Keratinocyte (primary cell): ENCODE measurements around the gene S100P. TPM values are rescaled to one million over a fixed set of nuclear protein-coding genes. Genes with fewer than 3 reads are reported as not detected.

Experiments used
- DNase-seq: peaks from one replicate; pipeline ENCODE4 v3.0.0-alpha.2; 2011; ENCODE audit warnings: low read depth, missing footprints, low spot score
- FAIRE-seq: peaks from 2 replicates; lab custom pipeline; 2011; peaks lifted over from hg19 to GRCh38; lab: Jason Lieb, UNC
- H2AFZ ChIP-seq: 2 replicates; pipeline ENCODE4 v1.6.0; 2012; ENCODE audit warnings: low read length, control low read depth, inconsistent platforms; ENCODE audit not compliant: control insufficient read depth
- H3K27ac ChIP-seq: 2 replicates; pipeline ENCODE4 v1.5.1; 2011; ENCODE audit warnings: low read length; ENCODE audit not compliant: control insufficient read depth, insufficient read depth
- H3K27me3 ChIP-seq: 3 replicates; pipeline ENCODE4 v1.6.0; 2011; ENCODE audit warnings: low read length; ENCODE audit not compliant: control insufficient read depth, insufficient read depth; ENCODE audit errors: extremely low read depth
- H3K36me3 ChIP-seq, 2 experiments: 2 replicates in 1 of 2; 3 replicates in 1 of 2; pipeline ENCODE4 v1.5.1; 2011; ENCODE audit warnings: low read length in 2 of 2, mild to moderate bottlenecking in 1 of 2; ENCODE audit not compliant: control insufficient read depth in 2 of 2, insufficient read depth in 2 of 2; ENCODE audit errors: extremely low read depth in 1 of 2
- H3K4me1 ChIP-seq: 3 replicates; pipeline ENCODE4 v1.5.1; 2011; ENCODE audit warnings: low read length; ENCODE audit not compliant: control insufficient read depth, insufficient read depth; ENCODE audit errors: extremely low read depth
- H3K4me2 ChIP-seq: 3 replicates; pipeline ENCODE4 v1.6.0; 2011; ENCODE audit warnings: low read depth, low read length; ENCODE audit not compliant: control insufficient read depth, insufficient read depth; ENCODE audit errors: extremely low read depth
- H3K4me3 ChIP-seq, 3 experiments: fragments of 200-600 bp in 1 of 3; sonication (generic) in 1 of 3; 2 replicates in 2 of 3; 3 replicates in 1 of 3; pipeline ENCODE4 v1.5.1; 2011 to 2016; ENCODE audit warnings: low read length in 3 of 3, mild to moderate bottlenecking in 3 of 3, control low read depth in 2 of 3, inconsistent platforms in 1 of 3, low read depth in 1 of 3, mixed read lengths in 1 of 3, mixed run types in 1 of 3, moderate library complexity in 1 of 3; ENCODE audit not compliant: control insufficient read depth in 2 of 3, insufficient read depth in 2 of 3; ENCODE audit errors: extremely low read depth in 1 of 3
- H3K79me2 ChIP-seq: 2 replicates; pipeline ENCODE4 v1.6.0; 2012; ENCODE audit warnings: low read length; ENCODE audit not compliant: control insufficient read depth, insufficient read depth
- H3K9ac ChIP-seq: 3 replicates; pipeline ENCODE4 v1.6.0; 2011; ENCODE audit warnings: low read length; ENCODE audit not compliant: control insufficient read depth, insufficient read depth; ENCODE audit errors: extremely low read depth
- H3K9me1 ChIP-seq: 3 replicates; pipeline ENCODE4 v1.6.0; 2011; ENCODE audit warnings: low read length; ENCODE audit not compliant: control insufficient read depth, insufficient read depth; ENCODE audit errors: extremely low read depth
- H3K9me3 ChIP-seq: 2 replicates; pipeline ENCODE4 v1.5.1; 2012; ENCODE audit warnings: low read depth, low read length; ENCODE audit not compliant: control insufficient read depth
- H4K20me1 ChIP-seq: 3 replicates; pipeline ENCODE4 v1.6.0; 2011; ENCODE audit warnings: low read length; ENCODE audit not compliant: control insufficient read depth, insufficient read depth; ENCODE audit errors: extremely low read depth
- EZH2 ChIP-seq: IDR thresholded peaks from one replicate; pipeline ENCODE4 v1.6.1; 2012; ENCODE audit warnings: inconsistent platforms, mild to moderate bottlenecking, low read length, moderate library complexity
- dilution Hi-C: fragments of 300-500 bp; cut with MboI; formaldehyde crosslinking; loops from one replicate; pipeline ENCODE4 v1.7.0; 2020; ENCODE audit warnings: low sequenced_read_pairs; ENCODE audit not compliant: extremely low pct_ligation_motif_present
- polyA plus RNA-seq, 5 experiments: library from polyadenylated mRNA; depleted of rRNA in 3 of 5; stranded (reverse) in 3 of 5; stranded (forward) in 1 of 5; unstranded in 1 of 5; fragments of >200 nt; gene quantifications; 1 replicate in 1 of 5; 2 replicates in 3 of 5; 3 replicates in 1 of 5; pipeline versions ENCODE4 v1.2.1 to v1.2.3, GENCODE V29; 2011 to 2012; ENCODE audit warnings: missing spikeins in 2 of 5, low read depth in 1 of 5, low replicate concordance in 1 of 5
- TF ChIP-seq, protein P1 (sequence below), 3 experiments: IDR thresholded peaks in 1 of 3; conservative IDR thresholded peaks in 1 of 3; optimal IDR thresholded peaks in 1 of 3; 2 replicates in 2 of 3; 3 replicates in 1 of 3; pipeline versions ENCODE3 to v1.5.1; 2011; ENCODE audit warnings: low read length in 3 of 3, mild to moderate bottlenecking in 3 of 3, moderate library complexity in 2 of 3, control low read depth in 1 of 3, inconsistent platforms in 1 of 3; ENCODE audit not compliant: insufficient read depth in 2 of 3; ENCODE audit errors: extremely low read depth in 1 of 3

Gene S100P
- polyA plus RNA-seq, 1 donor (not counting 4 experiments of a cell fraction or from before 2014, with no cell fraction given): 1.7 TPM

DNA sequence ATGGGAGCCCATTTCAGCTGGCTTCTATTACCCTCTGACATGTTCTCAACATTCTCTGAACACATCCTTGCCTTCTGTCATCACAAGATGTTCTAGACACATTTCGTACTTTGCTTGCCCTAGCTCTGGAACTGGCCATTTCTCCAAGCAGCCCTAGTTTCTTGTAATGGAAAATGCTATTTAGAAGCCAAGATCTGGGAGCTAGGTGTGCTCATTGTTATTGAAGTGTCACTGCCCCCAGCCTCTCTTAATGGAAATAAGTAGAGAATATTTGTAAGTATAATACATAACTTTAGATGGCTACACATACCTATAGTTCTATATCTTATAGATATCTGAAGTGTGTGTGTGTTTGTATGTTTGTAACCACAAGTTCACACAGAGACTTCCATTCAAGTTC lies 9.1 kb downstream of the S100P start:
- H3K9me1 ChIP-seq: no peaks in the 10 kb centered on the region
- H3K27ac ChIP-seq: no peak overlapping the region
- H4K20me1 ChIP-seq: no peaks in the 10 kb centered on the region
- H3K4me3 ChIP-seq: no peak overlapping the region
- DNase-seq: no peak
- no peaks in the 10 kb centered on the region for H3K27me3 ChIP-seq
- dilution Hi-C loops: no loop called here
- H3K4me2 ChIP-seq: no peak overlapping the region
- H3K36me3 ChIP-seq: peaks cover 3 to 7% of the 10 kb centered on the region in 2 experiments
- no peak overlapping the region for H2AFZ ChIP-seq
- no peak for FAIRE-seq
- H3K9ac ChIP-seq: no peak overlapping the region
- TF ChIP-seq, protein P1, sequence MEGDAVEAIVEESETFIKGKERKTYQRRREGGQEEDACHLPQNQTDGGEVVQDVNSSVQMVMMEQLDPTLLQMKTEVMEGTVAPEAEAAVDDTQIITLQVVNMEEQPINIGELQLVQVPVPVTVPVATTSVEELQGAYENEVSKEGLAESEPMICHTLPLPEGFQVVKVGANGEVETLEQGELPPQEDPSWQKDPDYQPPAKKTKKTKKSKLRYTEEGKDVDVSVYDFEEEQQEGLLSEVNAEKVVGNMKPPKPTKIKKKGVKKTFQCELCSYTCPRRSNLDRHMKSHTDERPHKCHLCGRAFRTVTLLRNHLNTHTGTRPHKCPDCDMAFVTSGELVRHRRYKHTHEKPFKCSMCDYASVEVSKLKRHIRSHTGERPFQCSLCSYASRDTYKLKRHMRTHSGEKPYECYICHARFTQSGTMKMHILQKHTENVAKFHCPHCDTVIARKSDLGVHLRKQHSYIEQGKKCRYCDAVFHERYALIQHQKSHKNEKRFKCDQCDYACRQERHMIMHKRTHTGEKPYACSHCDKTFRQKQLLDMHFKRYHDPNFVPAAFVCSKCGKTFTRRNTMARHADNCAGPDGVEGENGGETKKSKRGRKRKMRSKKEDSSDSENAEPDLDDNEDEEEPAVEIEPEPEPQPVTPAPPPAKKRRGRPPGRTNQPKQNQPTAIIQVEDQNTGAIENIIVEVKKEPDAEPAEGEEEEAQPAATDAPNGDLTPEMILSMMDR (optimal IDR thresholded peaks at IDR 0.05 in 1 of 3, IDR thresholded peaks at IDR 0.05 in 1 of 3, conservative IDR thresholded peaks at IDR 0.05 in 1 of 3; ENCODE audit: extremely low read depth in 1 of 3, insufficient read depth in 2 of 3, low read length in 3 of 3): no peak
- TF ChIP-seq EZH2: no peak
- H3K4me1 ChIP-seq: peaks cover 6% of the 10 kb centered on the region
- no peaks in the 10 kb centered on the region for H3K9me3 ChIP-seq
- H3K79me2 ChIP-seq: peaks cover 32% of the 10 kb centered on the region

DNA sequence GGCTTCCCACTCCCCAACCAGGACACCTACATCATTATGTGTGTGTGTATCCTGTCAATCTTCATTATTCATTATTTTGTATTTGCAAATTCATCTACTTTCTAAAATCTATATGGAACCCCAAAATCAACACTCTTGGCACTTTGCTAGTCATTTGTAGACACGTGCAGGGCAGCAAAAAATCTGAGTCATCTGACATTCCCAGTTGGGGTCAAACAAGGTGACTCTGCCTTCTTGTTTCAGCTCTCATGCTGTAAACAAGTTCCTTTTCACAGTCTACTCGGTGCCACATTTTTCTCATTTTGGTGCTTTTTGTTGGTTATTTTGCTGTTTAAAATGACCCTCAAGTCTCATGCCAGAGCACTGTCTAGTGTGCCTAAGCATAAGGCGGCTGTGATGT lies 10.1 kb downstream of the S100P start:
- Histone ChIP-seq H3K27ac (no peak overlapping the region), H3K9me1 (no peaks in the 10 kb centered on the region), H3K4me1 (peaks cover 13% of the 10 kb centered on the region), H3K27me3 (no peaks in the 10 kb centered on the region), H4K20me1 (no peaks in the 10 kb centered on the region), H3K36me3 (peaks cover 5 to 9% of the 10 kb centered on the region in 2 experiments), H3K4me3 (no peak overlapping the region), H3K9ac (no peak overlapping the region), H3K4me2 (no peak overlapping the region), H3K9me3 (no peaks in the 10 kb centered on the region), H3K79me2 (peaks cover 42% of the 10 kb centered on the region), H2AFZ (no peak overlapping the region)
- no peak for FAIRE-seq
- TF ChIP-seq EZH2: no peak
- dilution Hi-C loops: no loop called here
- DNase-seq: no peak

DNA sequence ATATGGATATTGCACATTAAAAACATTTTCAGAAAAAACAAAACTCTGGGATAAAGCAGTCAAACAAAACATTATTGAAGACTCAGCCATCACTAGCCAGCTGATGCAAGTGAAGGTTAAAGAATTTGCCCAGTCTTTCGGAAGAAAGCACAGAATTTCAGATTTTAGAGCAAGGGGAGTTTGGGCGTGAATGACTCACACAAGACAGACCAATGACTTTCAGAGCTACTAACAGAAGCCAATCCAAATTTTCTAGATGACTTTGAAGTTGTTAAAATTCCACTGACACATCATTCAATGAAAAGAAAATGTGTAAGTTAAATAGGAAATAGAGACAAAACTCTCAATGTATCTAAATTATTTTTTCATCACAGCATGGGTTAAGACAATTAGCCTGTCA lies 12.0 kb downstream of the S100P start:
- no peak for DNase-seq
- no peak overlapping the region for H2AFZ ChIP-seq
- TF ChIP-seq, protein P1 (optimal IDR thresholded peaks at IDR 0.05 in 1 of 3, IDR thresholded peaks at IDR 0.05 in 1 of 3, conservative IDR thresholded peaks at IDR 0.05 in 1 of 3; ENCODE audit: extremely low read depth in 1 of 3, insufficient read depth in 2 of 3, low read length in 3 of 3): no peak
- no peak for TF ChIP-seq EZH2
- H3K4me1 ChIP-seq: peaks cover 18% of the 10 kb centered on the region
- H4K20me1 ChIP-seq: no peaks in the 10 kb centered on the region
- no peak overlapping the region for H3K9ac ChIP-seq
- no peaks in the 10 kb centered on the region for H3K9me1 ChIP-seq
- no peaks in the 10 kb centered on the region for H3K9me3 ChIP-seq
- H3K4me3 ChIP-seq: no peak overlapping the region
- H3K79me2 ChIP-seq: peaks cover 49% of the 10 kb centered on the region
- H3K27ac ChIP-seq: no peak overlapping the region
- no peak overlapping the region for H3K4me2 ChIP-seq
- H3K36me3 ChIP-seq: peaks cover 5 to 9% of the 10 kb centered on the region in 2 experiments
- FAIRE-seq: no peak
- dilution Hi-C loops: no loop called here
- H3K27me3 ChIP-seq: no peaks in the 10 kb centered on the region
